BE2C (cell line): ENCODE data around the gene ZP1.

ENCODE experiments used
- DNase-seq: peaks from one replicate; pipeline ENCODE4 v3.0.0-alpha.2; 2020
- H3K27me3 ChIP-seq: fragments of 250-450 bp; sonication (Bioruptor Pico); 2 replicates; pipeline ENCODE4 v1.5.1; 2020; ENCODE audit warnings: mild to moderate bottlenecking
- H3K36me3 ChIP-seq: fragments of 250-450 bp; sonication (Bioruptor Pico); 2 replicates; pipeline ENCODE4 v1.5.1; 2020; ENCODE audit warnings: mild to moderate bottlenecking
- H3K4me1 ChIP-seq: fragments of 250-450 bp; sonication (Bioruptor Pico); 2 replicates; pipeline ENCODE4 v1.5.1; 2020
- H3K4me3 ChIP-seq: 2 replicates; pipeline ENCODE4 v1.5.1; 2011; ENCODE audit warnings: low read depth, low read length
- H3K9me3 ChIP-seq: fragments of 250-450 bp; sonication (Bioruptor Pico); 2 replicates; pipeline ENCODE4 v1.5.1; 2020
- CTCF ChIP-seq: IDR thresholded peaks from 2 replicates; pipeline ENCODE4 v1.5.1; 2012; ENCODE audit warnings: mild to moderate bottlenecking, low read depth, low read length

ZP1 gene

DNA sequence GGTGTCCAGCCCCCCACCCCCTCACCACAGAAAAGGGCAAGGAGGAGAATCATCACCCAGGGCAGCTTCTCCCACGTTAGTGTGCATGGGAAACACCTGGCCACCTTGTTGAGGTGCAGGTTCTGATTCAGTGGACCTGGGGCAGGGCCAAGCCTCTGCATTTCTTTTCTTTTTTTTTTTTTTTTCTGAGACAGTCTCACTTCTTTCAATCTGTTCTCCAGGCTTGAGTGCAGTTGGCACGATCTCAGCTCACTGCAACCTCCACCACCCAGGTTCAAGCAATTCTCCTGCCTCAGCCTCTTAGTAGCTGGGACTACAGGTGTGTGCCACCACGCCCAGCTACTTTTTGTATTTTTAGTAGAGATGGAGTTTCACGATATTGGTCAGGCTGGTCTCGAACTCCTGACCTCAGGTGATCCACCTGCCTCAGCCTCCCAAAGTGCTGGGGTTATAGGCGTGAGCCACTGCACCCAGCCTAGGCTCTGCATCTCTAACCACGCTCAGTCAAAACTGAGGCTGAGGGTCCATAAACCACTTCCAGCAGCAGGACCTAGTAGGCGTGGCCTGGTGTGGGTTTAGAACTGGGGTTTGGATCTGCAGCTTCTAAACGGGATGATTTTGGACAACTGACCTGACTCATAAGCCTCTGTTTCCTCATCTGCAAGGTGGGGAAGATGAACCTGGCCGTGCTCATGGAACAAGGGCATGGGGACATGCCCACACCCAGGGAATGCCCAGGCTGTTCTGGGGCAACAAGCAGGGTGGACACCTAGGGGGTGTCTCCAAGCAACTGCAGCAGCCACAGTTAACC, 734 bp downstream of the ZP1 start:
- Histone ChIP-seq H3K4me3 (no peak overlapping the region), H3K27me3 (no peaks in the 10 kb centered on the region), H3K4me1 (no peaks in the 10 kb centered on the region), H3K36me3 (no peaks in the 10 kb centered on the region), H3K9me3 (no peaks in the 10 kb centered on the region)
- no peak for DNase-seq
- no peak for TF ChIP-seq CTCF

DNA sequence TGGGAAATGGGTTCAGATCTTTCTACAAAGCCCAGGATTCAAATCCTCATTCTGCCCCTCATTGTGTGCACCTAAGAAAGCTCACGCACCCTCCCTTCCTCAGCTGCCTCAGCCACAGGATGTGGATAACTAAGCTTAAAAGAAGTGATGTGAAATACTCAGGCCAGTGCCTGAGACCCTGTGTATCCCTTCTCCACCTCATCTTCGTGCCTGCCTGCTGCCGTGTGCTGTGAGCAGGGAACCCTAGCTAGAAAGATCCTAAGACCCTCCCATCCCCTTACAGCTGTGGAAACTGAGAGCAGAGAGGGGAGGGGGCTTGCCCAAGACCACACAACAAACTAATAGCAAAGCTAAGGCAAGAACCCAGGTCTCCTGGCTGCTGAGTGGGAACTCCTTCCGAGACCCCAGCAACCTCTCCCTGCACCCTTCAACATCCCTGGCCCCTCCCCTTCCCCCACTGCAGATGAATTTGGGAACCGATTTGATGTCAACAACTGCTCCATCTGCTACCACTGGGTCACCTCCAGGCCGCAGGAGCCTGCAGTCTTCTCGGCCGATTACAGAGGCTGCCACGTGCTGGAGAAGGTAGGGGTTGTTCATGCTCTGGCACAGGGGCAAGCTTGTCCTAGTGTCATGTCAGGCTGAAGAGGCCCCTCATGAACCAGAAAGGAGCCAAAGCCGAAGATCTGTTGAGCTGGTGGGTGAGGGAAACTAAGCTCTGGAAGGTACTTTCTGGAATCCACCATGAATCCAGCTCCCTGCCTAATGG, 1.5 kb downstream of the ZP1 start:
- no peak for TF ChIP-seq CTCF
- Histone ChIP-seq H3K4me3 (no peak overlapping the region), H3K4me1 (no peaks in the 10 kb centered on the region), H3K27me3 (no peaks in the 10 kb centered on the region), H3K36me3 (no peaks in the 10 kb centered on the region), H3K9me3 (no peaks in the 10 kb centered on the region)
- DNase-seq, result no peak

GRCh38 chr11:60869451-60869825, 2.1 kb downstream of the ZP1 start:
- TF ChIP-seq CTCF, result no peak
- no peaks in the 10 kb centered on the region for H3K4me1 ChIP-seq
- DNase-seq, result no peak
- no peaks in the 10 kb centered on the region for H3K36me3 ChIP-seq
- H3K4me3 ChIP-seq, result no peak overlapping the region
- H3K9me3 ChIP-seq, result no peaks in the 10 kb centered on the region
- H3K27me3 ChIP-seq, result no peaks in the 10 kb centered on the region

- no peaks in the 10 kb centered on the region for H3K9me3 ChIP-seq
- H3K4me1 ChIP-seq, result no peaks in the 10 kb centered on the region
- no peak for TF ChIP-seq CTCF
- H3K36me3 ChIP-seq, result no peaks in the 10 kb centered on the region
- no peak overlapping the region for H3K4me3 ChIP-seq
- no peaks in the 10 kb centered on the region for H3K27me3 ChIP-seq
- DNase-seq, result no peak
These were observed 2.9 kb downstream of the ZP1 start for GRCh38 chr11:60870276-60870675.

- no peaks in the 10 kb centered on the region for H3K9me3 ChIP-seq
- H3K4me1 ChIP-seq, result no peaks in the 10 kb centered on the region
- no peaks in the 10 kb centered on the region for H3K36me3 ChIP-seq
- no peak for DNase-seq
- no peak for TF ChIP-seq CTCF
- H3K4me3 ChIP-seq, result no peak overlapping the region
- H3K27me3 ChIP-seq, result no peaks in the 10 kb centered on the region
These were observed 3.5 kb downstream of the ZP1 start for GRCh38 chr11:60870733-60871377.
